ENCODE data around the gene PMEPA1.

PMEPA1 gene

DNA sequence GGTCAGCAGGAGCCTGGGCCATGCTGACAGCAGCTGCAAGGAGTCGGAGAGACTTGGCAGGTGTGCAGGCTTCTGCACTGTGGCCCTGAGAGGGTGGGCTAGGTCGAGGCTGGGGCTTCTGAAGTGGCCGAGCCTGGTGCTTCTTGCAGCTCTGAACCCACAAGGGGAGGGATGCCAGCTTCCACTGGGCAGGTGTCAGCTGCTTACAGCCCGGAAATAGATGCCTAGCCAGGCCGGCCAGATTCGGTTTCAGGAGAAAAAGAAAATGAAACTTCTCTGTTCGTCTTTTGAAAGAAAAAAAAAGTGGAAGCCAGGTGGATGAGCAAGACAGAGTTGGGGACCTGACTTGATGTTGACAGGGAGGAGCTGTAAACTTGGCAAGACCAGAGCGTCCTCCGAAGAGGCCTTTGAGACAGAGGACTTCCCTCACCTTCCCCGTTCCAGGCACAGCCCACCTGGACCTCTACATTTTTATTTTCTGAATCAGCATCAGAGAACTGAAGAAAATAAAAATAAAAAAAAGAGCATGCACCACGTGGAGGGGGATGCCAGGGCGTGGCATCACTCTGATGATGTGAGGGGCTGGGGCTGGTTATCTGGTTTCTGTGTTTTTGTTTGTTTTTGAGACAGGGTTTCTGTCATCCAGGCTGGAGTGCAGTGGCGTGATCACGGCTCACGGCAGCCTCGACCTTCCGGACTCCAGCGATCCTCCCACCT is 89.4 kb downstream of the PMEPA1 start, which contains the start of gene ZBP1:
TSS of gene ZBP1 (minus strand) at position 153 of the 717 bp plus-strand sequence. CDS start at position 22, 131 bp downstream.
- DNase-seq: no peak

DNA sequence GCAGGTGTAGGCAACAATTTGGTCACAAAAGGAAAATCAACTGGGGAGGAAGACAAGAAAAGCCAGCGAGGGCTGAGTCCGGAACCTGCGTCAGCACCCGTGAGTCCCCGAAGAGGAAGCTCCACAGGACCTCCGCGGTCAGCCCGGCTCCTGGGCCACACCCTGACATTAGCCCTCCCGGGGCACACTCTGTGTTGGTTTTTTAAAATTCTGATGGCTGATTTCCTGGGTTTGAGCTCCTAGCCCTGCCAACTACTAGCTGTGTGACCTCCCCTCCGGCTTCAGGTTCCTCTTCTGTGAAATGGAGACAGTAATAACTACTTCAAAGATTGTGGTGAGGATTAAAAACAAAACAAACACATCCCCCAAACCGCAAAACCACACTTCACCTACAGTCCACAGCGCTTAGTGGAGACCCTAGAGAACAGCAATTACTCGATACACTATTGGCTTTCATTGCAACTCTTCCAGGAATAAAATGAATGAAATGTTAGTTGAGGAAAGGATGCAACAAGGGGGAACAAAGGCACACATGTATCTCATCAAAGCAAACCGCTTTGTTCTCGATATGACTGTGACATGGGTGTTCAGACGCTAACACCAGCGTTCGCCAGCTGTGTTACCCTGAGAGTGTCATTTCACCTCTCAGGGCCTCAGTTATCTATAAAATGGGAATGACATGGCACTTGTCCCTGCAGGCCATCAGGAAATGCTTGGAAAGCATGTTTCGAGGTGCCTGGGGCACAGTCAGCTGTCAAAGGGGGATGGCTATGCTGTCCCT is 90.6 kb downstream of the PMEPA1 start:
- DNase-seq: peak; percentile 52

DNA sequence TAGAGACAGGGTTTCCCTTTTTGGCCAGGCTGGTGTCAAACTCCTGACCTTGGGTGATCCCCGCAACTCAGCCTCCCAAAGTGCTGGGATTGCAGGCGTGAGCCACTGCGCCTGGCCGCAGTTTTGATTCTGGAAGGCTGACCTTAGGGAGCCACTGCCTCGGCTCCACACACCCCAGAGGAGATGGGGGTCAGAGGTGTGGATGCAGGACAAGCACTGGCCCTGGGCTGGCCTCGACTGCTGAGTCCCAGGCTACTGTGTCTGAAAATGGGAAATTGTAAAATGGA is 91.1 kb downstream of the PMEPA1 start:
- no peak for DNase-seq

DNA sequence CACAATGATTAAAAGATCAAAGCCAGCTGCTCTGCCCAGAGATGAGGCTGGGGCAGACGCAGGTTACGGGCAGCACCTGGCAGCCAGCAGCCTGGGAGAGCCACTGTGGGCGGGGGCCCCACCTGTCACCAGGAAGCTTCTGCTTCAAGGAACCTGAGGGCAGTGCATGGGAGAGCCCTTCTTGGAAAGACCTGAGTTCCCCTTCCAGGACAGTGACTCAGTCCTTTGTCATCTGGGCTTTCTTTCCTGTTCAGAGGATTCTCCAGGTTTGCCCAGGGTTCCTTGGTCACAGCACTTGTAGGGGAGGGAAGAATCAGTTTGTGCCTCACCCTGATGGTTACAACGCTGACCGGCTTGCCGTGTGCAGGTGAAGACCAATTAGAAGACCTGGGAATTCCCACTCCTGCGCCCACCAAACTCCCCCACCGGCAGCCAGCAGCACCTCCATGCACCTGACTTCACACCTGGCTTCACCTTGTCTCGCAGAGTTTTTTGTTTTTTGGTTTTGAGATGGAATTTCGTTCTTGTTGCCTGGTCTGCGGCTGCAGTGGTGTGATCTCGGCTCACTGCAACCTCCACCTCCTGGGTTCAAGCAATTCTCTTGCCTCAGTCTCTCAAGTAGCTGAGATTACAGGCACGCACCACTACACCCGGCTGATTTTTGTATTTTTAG is 91.6 kb downstream of the PMEPA1 start:
- DNase-seq: no peak

DNA sequence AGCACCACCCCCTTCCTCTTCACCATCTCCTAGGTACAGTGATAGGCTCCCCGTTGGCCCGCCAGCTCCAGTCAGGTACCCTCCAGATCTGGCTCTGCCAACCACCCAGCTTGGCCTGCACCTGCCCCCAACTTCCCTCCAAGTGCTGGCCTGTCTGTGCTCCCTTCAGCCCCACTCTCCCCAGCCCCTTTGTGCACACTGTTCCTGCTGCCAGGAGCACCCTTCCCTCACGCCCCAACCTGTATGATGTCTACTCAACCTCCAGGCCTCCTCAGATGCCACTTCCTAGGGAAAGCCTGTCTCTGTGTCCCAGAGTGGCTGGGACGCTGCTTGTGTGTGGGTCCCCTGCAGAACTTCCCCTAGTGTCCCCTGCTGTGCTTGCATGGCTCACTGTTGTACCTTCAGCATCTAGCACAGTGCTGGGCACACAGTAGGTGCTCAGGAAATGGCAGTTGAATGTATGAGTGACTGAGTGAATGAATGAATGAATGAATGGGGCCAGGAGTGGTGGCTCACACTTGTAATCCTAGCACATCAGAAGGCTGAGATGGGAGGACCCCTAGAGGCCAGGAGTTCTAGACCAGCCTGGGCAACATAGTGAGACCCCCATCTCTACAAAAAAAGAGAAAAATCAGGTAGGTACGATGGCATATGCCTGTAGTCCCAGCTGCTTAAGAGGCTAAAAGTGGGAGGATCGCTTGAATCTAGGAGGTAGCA is 92.6 kb downstream of the PMEPA1 start:
- DNase-seq: no peak

DNA sequence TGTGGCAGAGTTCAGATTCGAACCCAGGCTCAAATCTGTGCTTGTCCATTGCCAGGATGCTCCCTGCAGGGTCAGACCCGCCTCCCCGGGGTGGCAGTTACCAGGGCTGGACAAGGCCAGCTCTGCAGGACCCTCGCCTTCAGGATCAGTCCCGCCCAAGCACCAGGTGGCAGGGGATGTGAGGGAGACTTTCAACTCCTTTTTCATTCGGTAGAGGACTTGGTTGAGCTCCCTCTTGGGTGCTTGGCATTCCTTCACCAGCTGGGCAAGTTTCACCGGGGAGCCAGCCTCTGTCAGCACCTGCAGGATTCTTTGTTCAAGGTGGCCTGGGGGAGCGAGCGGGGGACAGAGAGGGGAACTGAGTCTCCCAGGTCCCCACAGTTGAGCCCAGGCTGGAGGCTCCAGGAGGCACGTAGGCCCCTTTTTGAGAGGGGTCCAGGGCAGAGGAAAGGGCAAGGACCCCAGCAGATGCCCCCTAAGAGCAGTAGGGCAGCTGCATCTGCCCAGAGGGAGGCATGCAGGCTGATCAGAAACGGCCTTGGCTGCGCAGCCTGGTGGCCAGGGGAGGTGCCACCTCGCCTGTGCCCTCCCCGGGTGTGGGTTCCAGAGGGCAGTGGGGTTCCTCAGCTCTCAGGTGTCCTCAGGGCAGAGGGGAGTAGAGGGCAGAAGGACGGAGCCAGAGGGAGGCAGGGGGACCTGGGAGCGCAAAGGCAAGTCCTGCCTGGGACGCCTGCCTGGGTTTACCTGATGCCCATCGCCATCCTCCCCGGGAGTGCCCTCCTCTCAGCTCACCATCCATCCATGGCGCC is 93.5 kb downstream of the PMEPA1 start:
- peak; percentile 9 for DNase-seq

DNA sequence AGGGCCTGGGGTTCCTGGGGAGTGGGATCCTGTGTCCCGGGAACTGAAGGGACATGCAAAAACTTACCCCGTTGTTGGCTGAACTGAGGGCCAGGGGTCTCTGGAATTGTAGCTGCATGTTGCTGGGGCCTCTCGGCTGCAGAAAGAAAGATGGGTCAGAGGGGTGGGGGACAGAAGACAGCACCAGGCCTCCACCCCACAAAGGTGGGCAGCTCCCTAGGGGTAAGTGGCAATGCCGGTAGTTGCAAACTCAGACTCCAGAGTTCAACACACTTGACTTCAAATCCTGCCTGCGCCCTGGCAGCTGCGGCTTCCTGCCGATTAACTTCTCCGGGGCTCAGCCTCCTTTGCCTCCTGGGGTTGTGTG is 94.4 kb downstream of the PMEPA1 start:
- DNase-seq: peak; percentile 8

DNA sequence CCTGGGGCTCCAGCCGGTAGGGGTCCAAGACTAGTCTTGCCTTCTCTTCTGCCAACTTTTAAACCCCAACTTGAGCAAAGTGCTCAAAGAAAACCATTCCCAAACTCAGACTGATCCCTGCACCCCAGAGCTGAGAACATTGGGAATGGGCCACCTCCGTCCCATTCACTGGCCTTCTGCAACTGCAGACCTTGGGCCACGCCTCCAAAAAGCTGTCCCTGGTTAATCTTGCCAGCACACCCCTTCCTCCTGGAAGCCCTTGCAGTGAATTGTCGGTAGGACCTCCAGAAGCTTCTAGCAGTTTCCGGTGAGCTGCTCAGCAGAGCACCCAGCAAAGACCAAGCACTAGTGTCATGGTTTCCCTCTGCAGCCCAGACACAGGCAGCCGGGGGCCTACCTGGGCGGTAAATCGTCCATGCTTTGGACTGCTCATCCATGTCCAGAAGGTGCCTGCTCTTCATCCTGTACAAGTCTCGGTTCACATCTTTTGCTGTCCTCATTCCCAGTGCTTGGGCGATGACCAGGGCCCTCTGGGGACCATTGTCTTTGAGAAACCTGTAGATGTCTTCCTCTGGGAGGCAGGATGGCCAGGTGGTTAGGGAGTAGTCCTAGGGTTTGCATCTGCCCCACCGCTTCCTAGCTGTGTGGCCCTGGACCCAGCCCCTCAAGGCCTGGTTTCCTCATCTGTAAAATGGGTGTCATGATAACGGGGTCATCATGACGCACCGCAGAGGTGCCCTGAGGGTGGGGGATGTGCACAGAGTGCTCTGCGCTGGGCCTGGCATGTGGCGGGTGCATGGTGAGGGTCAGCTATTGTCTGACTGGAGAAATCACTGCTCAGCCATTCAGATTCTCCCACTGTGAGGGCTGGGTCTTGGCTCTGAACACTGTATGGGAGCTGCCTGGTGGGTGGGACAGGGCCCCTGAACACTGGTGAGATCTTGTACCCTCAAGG is 95.0 kb downstream of the PMEPA1 start:
- peak; percentile 12 for DNase-seq

DNA sequence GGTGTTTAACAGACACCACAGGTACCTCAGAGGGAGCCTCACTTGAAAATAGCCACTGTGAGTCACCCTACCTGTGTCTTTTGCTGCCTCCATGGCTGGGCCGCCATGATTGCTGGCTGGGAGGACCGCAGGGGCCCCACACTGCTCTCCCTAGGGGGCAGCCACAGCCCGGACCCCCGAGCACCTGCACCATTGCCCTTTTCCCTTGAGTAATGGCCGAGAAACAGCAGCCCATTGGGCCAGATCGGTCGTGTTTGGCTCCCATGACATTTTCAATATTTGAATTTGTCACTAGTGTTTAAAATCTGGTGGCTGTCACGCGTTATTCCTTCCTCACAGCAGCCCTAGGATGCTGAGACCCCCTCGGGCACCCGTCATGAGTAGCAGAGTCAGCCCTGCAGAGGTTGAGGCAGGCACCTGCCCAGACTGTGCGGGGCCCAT is 96.3 kb downstream of the PMEPA1 start:
- peak; percentile 5 for DNase-seq

DNA sequence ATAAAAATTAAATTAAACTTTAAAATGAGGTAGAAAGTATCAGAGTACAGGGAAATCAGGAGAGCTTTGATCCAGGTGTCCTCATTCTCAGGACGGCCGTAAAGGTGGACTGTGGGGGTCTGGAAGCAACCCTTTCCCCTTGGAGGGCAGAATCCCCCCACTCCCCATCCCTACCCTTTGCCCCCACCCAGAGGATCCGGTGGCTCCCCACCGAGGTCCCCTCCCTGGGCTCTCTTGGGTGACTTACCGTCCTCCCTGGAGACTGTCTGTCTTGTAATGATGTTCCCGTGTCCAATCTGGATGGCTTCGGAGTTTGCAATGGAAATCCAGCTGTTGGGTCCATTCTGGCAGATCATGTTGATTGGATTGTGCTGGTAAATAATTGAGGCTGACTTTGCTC is 96.9 kb downstream of the PMEPA1 start:
- DNase-seq: peak; percentile 3

DNA sequence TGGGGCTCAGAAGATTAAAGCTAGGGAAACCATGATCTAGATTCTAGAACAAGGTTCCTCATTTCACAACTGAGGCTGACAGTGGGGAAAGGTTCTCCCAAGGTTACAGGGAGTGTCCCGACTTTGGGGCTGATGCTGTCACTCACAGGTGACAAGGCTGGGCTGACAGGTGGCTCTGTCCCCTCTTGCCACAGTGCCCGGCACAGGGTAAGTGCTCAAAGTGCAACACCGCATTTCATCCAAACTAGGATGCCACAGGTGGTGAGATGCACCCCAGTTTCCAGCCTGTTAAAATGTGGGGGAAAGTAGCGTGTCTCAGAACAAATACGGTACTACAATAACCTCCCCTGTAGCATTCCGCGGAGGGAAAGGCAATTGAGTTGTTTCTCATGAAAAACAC is 97.4 kb downstream of the PMEPA1 start:
- DNase-seq: no peak

DNA sequence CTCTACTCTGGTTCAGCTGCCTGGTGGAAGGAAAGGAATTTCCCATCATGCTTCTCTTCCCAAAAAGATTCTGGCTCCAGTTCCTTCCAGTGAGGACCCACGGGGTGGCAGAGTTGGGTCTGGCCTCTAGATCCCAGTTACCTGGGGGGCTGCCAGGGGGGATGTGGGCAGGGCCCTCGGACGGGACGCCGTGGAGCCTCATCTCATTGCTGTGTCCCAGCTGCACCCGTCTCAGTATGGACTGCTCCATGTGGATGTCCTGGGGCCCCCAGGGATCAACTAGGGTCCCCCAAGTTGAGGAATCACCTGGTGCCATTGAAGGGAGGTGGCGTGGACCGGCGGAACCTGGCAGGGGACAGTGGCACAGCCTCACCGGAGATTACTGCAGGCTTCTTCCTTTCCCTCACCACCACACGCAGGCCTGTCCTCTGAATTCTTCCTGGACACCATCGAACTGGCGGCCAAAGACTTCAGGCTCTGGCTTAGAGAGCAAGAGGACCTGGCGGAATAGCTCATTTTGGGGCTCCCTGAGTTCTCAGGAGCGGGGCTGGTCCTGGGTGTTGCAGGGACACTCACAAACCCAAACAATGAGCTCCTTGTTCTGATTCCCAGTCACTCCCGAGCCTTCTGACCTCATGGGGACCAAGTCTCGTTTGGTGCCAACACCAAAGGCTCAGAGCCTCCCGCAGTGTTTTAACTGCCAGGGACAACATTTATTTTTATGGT is 98.1 kb downstream of the PMEPA1 start:
- peak; percentile 5 for DNase-seq

DNA sequence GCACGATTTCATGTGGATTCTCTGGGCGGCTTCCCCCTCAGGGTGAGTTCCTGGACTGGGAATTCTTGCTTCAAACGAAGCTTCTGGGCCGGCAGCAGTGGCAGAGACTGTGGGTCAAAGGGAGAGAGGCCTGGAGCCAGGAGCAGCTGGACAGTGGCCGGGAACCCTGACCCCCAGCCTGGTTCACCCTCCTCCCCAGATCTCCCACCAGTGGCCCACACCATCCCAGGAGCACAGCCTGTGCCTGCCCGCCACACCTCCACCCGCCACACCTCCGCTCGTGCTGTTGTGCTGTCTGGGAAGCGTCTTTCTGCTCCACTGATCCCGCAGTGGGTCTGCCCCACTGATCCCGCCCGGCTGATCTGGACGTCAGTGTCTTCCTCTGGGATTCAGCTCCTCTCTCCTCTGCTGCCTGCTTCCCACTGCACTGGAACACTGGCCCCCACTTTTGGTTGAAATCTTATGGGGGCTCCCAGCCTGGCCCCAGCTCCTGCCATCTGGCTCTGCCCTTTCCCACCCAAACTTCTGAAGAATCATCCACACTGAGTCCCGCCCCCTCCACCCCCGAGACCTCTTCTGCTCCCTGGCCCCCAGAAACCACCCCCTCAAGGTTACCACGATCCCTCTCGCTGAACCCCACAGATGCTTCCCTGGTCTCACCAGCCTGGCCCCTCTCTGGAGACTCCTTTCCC is 99.4 kb downstream of the PMEPA1 start:
- no peak for DNase-seq

DNA sequence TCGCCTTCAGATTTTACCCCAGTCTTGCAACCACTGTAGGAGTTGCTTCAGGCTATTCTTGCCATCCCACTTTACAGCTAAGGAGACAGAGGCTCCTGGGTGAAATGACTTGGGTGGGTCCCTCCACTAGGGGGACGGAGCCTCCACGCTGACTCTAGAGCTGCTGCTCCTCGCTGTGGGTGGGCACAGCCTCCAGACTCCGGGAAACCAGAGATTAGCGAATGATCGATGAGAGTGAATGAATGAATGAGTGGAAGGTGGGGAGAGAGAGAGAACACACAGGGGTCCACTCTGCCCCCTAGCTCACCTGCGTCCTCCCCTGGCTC is 100.0 kb downstream of the PMEPA1 start:
- no peak for DNase-seq

DNA sequence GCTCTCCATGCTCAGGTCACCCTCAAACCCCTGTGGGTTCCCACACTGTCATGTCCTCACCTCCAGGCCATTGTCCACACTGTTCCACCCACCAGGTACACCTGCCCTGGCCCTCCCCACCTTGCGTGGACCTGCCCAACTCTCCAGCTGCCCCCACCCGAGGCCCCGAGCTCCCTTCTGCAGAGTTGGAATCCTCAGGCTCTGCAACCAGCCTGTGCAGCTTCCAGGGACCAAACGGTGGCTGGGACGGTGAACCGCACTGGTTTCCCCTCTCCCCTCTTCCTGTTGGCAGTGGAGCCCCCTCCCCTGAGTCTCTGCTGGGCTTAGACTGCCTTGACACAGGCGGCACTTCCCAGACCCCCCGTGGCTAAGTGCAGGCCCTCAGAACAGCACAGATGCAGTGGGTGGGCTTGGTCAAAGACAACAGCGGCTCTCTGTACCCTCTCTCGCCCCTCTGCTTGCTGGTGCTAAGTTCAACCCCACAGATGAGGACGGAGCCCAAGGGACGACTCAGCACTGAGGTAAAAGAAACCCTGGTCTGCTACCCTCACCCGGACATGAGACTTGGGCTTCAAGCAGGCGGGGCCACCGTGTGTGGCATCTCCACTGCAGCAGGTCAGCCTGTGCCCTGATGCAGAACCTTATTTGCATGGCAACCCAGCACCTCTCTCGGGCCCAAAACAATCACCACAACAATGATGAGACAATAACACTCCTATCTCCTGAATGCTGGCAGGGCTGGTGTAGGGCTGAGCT is 100.6 kb downstream of the PMEPA1 start:
- no peak for DNase-seq

DNA sequence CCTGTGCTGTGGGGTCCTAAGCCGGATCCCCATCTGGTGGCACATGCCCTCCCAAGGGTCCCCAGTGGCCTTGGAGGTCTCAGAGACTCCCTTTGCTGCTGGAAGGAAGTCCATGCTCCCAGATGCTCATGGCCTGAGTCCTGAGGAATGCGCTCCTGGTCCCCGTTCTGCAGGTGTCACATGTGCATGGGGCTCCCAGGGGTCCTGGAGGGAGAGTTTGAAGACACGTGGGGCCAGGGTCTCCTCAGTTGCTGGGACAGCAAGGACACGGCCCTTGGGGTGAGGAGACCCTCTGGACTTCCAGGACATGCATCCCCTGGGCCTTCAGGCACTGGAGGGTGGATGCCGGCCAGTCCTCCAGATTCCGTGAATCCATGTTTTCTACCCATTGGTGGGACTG is 101.3 kb downstream of the PMEPA1 start:
- no peak for DNase-seq

DNA sequence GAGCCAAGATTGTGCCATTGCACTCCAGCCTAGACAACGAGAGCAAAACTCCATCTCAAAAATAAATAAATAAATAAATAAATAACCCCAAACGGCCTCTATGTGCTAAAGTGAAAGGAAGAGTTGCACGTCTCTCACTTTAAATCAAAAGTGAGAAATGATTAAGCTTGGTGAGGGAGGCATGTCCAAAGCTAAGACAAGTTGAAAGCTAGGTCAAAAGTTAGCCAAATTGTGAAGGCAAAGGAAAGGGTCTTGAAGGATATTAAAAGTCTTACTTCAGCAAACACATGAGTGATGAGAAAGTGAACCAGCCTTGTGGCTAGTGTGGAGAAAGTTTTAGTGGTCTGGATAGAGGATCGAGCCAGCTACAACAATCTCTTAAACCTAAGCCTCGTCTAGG is 103.9 kb downstream of the PMEPA1 start:
- no peak for DNase-seq

DNA sequence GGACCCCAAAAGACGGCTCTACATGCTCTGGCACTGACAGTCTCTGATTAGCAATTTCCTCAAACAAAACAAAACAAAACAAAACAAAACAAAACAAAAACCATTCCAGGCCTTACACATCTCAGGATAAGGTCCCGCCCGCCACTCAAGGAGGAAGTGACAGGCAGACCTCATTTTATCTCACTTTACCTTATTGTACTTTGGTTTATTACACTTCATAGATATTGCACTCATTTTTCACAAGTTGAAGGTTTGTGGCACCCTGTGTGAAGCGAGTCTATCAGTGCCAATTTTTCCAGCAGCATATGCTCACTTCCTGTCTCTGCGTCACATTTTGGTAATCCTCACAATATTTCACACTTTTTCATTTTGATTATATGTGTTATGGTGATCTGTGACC is 104.8 kb downstream of the PMEPA1 start:
- no peak for DNase-seq

DNA sequence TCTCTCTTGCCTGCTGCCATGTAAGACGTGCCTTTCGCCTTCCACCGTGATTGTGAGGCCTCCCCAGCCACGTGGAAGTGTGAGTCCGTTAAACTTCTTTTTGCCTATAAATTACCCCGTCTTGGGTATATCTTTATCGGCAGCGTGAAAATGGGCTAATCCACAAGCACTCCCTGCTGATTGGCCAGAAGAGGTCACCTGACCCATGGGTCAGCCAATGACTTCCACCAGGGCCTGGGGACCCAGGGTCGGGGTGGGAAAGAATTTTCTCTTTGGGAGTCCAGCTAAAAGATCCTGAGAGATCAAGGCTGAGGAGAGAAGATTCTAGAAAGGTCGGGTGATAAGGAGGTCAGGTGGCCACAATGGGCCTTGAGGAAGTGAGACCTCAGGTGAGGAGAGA is 106.7 kb downstream of the PMEPA1 start:
- no peak for DNase-seq

All from activated CD8-positive, alpha-beta memory T cell treated with anti-CD3 and anti-CD28 coated beads, Interleukin-2, amount 50 U/mL, for 4 hours (primary cell).